ENCODE results near the gene PIK3R3. TPM values are rescaled to one million over a fixed set of nuclear protein-coding genes. Genes with fewer than 3 reads are reported as not detected.

Gene PIK3R3
- 36.2 to 41.3 TPM (median 39.0 TPM) in 3 replicates for total RNA-seq

DNA sequence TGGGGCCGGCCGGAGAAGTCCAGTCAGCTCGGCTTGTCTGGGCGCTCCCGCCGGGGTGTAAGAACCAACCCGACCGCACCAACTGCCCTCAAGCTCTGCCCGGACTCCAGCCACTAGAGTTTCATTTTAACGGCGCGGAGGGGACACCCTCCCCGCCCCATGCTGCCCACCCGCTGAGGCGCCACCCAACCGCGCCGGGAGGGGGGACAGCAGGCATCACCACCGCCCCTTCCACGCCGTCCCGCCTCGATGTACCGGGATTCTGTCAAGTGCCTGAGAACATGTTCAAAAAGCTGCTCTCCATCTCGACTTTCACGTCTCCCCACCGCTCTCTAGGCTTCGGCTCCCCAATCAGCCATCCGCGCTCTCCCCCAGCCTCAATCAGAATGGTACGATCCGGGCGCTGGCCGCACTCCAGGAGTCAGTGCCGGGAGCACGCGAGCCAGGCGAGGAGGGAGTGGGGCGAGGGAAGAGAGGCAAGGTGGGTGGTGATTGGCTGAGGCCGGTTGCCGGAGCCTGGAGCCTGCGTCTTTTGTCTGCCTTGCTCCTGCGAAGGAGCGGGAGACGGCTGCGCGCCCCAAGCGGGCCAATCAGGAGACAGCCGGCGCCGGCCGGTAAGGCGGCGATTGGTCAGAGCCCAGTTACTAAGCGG is at the start of gene PIK3R3:
PIK3R3 (minus strand) TSS at position 101 of the 652 bp plus-strand sequence. CDS start 677 bp downstream, outside the sequence.
- Mint-ChIP-seq H3K27me3 (ENCODE audit: low read depth) (no peaks in the 10 kb centered on the region), H3K4me1 (peaks cover 63% of the 10 kb centered on the region)

DNA sequence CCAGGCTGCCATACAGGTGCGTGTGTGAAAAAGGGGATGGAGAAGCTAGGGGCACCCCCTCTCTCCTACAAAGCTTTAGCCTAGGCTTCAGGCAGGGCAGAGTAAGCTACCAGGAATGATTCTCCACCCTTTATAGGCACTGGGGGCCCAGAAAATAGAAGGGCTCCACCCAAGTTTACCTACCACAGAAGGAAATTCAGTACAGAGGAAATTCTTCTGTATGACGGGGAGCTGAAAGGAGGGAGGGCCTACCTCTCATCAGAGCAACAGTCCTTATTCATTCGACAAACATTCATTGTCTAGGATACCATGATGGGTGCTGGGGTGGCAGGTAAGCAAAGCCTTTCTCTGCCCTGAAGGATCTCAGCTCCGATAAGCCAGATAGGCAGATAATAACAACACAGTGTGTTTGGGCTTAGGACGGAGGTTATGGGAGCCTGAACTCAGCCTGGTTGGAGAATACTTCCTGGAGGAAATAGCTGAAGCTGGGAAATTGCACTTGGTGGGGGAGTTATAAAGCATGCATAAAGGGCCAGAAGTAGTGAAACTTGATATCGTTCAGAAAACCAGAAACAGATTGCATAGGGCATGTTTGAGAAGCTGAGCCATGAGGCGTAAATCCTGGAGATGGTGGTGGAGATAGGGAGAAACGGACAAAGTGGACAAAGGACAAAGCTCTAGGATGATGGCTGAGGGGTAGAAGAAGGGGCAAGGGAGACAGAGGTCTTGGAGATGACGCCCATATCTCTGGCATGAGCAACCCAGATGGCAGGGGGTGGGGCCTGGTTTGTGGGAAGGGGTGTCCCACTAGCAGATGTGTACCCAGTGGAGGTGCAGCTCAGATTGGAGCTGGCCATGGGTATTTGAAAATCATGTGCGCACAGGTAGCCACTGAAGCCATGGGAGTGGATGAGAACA is 49.2 kb upstream of the PIK3R3 start:
- Mint-ChIP-seq H3K27ac (peak overlapping the region; percentile 53), H3K4me3 (no peak overlapping the region), H3K27me3 (ENCODE audit: low read depth) (no peaks in the 10 kb centered on the region), H3K36me3 (no peaks in the 10 kb centered on the region), H3K9me3 (no peaks in the 10 kb centered on the region), H3K4me1 (peaks cover 21% of the 10 kb centered on the region)
- DNase-seq (ENCODE audit: low spot score in 2 of 2, unreplicated experiment in 2 of 2), result no peak
- TF ChIP-seq, protein P1, sequence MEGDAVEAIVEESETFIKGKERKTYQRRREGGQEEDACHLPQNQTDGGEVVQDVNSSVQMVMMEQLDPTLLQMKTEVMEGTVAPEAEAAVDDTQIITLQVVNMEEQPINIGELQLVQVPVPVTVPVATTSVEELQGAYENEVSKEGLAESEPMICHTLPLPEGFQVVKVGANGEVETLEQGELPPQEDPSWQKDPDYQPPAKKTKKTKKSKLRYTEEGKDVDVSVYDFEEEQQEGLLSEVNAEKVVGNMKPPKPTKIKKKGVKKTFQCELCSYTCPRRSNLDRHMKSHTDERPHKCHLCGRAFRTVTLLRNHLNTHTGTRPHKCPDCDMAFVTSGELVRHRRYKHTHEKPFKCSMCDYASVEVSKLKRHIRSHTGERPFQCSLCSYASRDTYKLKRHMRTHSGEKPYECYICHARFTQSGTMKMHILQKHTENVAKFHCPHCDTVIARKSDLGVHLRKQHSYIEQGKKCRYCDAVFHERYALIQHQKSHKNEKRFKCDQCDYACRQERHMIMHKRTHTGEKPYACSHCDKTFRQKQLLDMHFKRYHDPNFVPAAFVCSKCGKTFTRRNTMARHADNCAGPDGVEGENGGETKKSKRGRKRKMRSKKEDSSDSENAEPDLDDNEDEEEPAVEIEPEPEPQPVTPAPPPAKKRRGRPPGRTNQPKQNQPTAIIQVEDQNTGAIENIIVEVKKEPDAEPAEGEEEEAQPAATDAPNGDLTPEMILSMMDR (IDR thresholded peaks at IDR 0.05; ENCODE audit: unreplicated experiment), result no peak

More for the DNA sequence above, at the start of gene PIK3R3:
- Mint-ChIP-seq H3K36me3 (no peaks in the 10 kb centered on the region), H3K9me3 (no peaks in the 10 kb centered on the region), H3K4me3 (peak within 1 kb of the TSS; percentile 93), H3K27ac (peak within 1 kb of the TSS; percentile 100)
- TF ChIP-seq, protein P1 (IDR thresholded peaks at IDR 0.05; ENCODE audit: unreplicated experiment), result no peak
- DNase-seq (ENCODE audit: low spot score in 2 of 2, unreplicated experiment in 2 of 2), result peak; percentile 98

DNA sequence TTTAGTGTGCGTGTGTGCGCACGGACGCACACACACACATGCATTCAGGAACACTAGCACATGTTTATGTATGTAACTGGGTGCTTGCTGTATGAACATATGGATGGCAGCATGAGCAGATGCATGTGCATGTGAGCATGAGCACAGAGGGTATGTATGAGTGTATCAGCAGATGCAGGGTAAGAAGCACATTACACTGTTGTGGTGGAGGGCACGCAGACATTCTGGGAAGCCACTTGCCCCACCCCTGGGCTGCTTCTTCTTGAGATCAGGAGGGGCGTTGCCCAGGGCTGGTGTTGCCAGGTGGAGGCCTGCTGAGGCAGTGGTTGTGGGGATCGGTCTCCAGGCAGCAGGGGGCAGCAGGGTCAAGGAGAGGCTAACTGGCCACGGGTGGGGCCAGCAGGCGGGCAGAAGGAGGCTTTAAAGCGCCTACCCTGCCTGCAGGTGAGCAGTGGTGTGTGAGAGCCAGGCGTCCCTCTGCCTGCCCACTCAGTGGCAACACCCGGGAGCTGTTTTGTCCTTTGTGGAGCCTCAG is 47.7 kb upstream of the PIK3R3 start:
- DNase-seq (ENCODE audit: low spot score in 2 of 2, unreplicated experiment in 2 of 2), result no peak
- Mint-ChIP-seq H3K9me3 (no peaks in the 10 kb centered on the region), H3K36me3 (no peaks in the 10 kb centered on the region), H3K27me3 (ENCODE audit: low read depth) (no peaks in the 10 kb centered on the region), H3K4me3 (no peak overlapping the region), H3K27ac (no peak overlapping the region), H3K4me1 (peaks cover 21% of the 10 kb centered on the region)
- TF ChIP-seq, protein P1 (IDR thresholded peaks at IDR 0.05; ENCODE audit: unreplicated experiment), result no peak

DNA sequence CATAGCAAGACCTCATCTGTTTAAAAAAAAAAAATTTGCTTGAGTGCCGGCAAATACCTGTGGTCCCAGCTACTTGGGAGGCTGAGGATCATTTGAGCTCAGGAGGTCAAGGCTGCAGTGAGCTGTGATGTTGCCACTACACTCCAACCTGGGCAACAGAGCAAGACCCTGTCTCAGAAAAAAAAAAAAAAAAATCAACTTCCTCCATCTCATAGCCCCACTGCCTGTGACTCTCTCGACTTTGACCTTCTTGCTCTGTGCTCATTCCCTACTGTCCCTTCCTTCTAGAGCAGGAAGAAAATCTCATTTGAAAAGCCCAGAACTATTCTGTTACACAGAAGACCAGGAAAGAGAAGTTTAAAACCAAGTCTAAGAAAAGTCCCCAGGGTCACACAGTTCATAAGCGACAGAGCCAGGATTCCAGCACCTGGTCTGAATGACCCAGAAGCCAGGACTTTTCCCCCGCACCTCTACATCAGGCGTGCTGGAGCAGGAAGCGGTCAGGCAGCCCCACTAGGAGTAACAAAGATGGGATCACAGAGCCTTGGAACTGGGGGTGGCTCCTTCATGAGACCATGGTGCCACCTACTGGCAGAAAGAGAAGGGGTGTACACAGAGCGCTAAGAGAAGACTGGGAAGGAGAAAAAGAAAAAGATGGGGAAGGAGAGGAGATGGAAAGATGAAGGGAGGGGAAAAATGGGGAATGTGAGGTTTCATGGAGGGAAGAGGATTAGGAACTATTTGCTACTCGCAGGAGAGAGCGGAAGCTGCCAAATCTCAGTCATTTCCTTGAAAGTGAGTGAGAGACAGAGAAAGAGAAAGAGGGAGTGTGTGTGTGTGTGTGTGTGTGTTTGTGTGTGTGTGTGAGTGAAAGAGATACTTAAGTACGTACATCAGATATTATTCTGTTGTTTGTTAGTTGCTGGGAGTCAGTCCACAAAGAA is 47.0 kb upstream of the PIK3R3 start:
- no peaks in the 10 kb centered on the region for H3K9me3 Mint-ChIP-seq
- no peaks in the 10 kb centered on the region for H3K36me3 Mint-ChIP-seq
- no peak overlapping the region for H3K4me3 Mint-ChIP-seq
- no peaks in the 10 kb centered on the region for H3K27me3 Mint-ChIP-seq (ENCODE audit: low read depth)
- TF ChIP-seq, protein P1 (IDR thresholded peaks at IDR 0.05; ENCODE audit: unreplicated experiment), result peak; percentile 58
- H3K4me1 Mint-ChIP-seq, result peaks cover 21% of the 10 kb centered on the region
- H3K27ac Mint-ChIP-seq, result no peak overlapping the region
- DNase-seq (ENCODE audit: low spot score in 2 of 2, unreplicated experiment in 2 of 2), result peak; percentile 61 to 81
